A673 (cell line): ENCODE measurements around the gene CLDN25.

Source experiments
- CTCF ChIP-seq: fragments of 300-800, 200-600 bp; sonication (generic); conservative IDR thresholded peaks from 2 replicates; pipeline ENCODE4 v1.5.1; 2017; ENCODE audit warnings: low read depth, mild to moderate bottlenecking, antibody characterized with exemption, low read length, moderate library complexity, mixed read lengths
- EZH2 ChIP-seq: fragments of 200-600 bp; sonication (generic); IDR thresholded peaks from 2 replicates; pipeline ENCODE4 v1.6.1; 2017; ENCODE audit warnings: borderline replicate concordance, low read depth, mild to moderate bottlenecking, mixed read lengths, antibody characterized with exemption, low read length; ENCODE audit not compliant: poor library complexity, severe bottlenecking

- TF ChIP-seq CTCF: no peak
- TF ChIP-seq EZH2: no peak
Observed at GRCh38 chr11:113760241-113760640, 19.4 kb upstream of the CLDN25 start.
